Measurements from ENCODE around the gene NRIP3.
"Not testable (repeated sequence)": the region's sequence is repeated elsewhere in the genome, so short reads cannot be mapped to it uniquely, and the experiment has no call there.

Gene NRIP3

DNA sequence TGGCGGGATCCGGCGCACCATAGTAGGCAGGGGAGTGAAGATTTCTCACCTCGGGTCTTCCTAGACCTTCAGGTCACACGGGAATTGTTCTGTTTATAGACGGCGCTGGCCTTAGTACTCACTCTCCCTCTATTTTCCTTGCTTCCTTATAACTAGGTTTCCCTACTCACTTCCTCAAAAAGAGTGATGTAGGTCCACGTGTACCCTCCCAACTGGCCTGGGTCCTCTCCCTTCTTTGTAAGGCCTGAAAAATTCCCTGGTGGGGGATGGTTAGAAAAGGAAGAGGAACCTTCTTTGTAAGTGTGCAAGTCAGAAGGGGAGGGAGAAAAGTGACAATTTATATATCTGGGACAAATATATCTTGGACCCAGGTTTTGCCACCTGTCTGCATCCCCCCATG is 36.6 kb downstream of the NRIP3 start:
- no peak for DNase-seq

GRCh38 chr11:8964324-8965320 is 39.2 kb downstream of the NRIP3 start, which contains the start of gene TMEM9B:
Gene TMEM9B, minus strand, starts transcription at chr11:8964442. Its CDS starts 129 bp downstream, at chr11:8964313.
- no peak for DNase-seq

DNA sequence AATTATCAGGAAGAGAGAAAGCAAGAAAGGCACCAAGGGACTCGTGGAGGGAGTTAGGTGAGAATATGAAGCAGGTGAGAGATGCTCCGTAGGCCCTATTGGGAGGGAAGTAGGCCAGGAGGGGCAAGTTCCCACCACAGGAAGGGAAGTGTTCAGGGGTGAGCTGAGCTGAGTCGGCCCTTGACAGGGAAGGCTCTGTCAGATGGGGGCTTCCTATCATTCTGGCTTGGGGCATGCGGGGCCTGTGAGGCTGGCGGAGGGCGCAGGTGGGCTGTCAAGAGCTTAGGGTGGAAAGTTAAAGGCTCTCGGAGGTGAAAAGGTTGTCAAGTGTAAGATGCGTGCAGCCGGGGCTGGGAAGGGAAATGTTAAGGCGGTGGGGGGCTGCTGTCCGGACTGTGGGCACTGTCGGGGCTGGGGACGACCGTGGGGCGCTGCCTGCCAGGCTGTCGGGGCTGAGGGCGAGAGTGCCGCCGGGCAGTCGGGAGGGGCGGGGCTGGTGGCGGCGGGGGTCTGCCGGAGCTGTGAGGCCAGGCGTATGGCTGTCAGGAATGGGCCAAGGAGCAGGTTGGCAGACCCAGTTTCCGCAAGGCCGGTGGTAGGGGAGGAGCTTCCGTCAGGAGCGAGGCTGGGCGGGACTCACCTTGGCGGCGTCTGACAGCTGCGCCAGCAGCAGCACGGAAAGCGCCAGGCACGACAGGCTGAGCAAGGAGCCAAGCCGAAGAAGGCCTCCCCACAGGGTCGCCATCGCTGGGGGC is 40.1 kb downstream of the NRIP3 start:
- DNase-seq = peak; percentile 20

DNA sequence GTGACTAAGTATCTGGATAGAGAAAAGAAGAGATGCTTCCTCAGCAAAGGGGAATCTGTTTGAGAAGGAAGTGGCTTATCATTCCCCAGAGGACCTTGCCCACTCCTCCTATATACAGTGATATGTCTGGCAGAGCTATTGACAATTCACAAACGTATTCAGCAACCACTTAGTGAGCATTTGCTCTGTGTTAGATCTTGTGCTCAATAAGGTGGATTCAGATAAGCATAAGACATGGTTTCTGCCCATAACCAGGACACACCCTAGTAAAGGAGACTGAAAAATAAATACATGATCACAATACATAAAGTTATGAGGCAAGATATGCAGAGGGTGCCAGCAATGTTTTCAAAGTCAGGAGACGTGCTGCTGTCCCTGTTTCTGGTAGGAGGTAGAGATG is 41.0 kb downstream of the NRIP3 start:
- no peak for DNase-seq

DNA sequence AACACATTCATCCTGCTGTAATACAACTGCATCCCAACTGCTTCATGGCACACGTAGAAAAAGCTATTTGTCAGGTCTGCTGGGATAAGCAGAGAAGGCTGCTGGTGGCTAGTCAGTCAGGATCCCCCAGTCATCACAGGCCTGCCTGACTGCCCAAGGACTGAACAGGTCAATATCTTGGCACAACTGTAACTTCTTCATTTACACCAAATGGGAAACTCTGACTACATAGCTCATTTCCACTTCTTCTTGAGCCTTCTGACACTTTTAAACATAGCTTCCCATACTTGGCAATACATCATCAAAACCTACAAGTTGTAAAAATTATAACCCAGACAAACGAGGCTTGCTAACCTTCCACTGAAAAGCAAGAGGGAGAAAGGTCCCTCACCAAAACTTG is 42.4 kb downstream of the NRIP3 start:
- no peak for DNase-seq

DNA sequence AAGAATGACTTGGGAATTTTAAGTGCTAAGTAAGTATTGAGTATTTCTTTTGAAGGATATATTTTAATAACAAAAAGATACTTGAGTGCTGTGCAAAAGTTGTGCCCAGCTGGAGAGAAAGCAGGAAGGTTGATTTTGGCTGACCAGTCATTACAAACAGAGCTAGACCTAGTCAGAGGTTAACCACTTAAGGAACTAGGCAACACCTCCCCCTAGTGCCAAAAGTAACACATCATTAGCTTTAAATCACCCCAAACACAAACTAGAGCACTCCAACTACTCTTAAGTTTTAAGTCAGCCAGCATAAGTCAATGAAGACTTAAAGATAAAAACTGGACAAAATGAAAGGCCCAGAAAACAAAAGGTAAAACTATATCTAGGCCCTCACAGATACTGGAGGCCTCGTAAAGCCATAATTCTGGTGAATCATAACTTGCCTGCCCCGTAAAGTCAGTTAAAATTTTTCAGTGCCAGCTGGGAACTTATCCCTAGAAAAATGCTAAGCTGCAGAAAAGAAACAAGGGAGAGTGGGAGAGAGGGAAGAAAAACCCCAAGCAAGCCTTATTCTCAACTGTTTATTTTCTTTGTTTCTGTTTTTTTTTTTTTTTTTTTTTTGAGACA is 44.1 kb downstream of the NRIP3 start:
- DNase-seq = no peak

GRCh38 chr11:8956860-8957259 is 46.9 kb downstream of the NRIP3 start:
- DNase-seq = no peak

DNA sequence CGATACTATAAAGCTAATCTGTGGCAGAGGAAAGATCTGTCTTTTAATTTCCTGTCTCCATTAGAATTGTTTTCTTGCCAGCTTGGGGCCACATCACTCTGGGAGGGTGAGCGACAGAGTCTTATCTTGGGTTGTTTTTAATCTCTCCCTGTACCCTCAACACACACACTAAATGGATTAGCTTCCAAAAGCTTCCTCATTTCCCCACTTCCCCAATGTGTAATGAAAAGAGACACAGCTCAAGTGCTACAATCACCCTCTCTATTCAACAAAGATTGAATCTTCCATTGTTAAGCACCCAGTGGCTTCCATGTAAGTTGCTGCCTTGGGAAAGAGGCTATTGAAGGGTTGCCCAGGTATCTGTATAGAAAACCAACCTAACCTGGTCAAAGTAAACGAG is 54.9 kb downstream of the NRIP3 start:
- DNase-seq = no peak

GRCh38 chr11:8947230-8947943 is 56.4 kb downstream of the NRIP3 start:
- DNase-seq = no peak

GRCh38 chr11:8942518-8943066 is 61.2 kb downstream of the NRIP3 start, which contains the start of gene ASCL3:
Gene ASCL3, minus strand, starts transcription at chr11:8943016. Its CDS starts 4,855 bp downstream, at chr11:8938161.
- DNase-seq = no peak

DNA sequence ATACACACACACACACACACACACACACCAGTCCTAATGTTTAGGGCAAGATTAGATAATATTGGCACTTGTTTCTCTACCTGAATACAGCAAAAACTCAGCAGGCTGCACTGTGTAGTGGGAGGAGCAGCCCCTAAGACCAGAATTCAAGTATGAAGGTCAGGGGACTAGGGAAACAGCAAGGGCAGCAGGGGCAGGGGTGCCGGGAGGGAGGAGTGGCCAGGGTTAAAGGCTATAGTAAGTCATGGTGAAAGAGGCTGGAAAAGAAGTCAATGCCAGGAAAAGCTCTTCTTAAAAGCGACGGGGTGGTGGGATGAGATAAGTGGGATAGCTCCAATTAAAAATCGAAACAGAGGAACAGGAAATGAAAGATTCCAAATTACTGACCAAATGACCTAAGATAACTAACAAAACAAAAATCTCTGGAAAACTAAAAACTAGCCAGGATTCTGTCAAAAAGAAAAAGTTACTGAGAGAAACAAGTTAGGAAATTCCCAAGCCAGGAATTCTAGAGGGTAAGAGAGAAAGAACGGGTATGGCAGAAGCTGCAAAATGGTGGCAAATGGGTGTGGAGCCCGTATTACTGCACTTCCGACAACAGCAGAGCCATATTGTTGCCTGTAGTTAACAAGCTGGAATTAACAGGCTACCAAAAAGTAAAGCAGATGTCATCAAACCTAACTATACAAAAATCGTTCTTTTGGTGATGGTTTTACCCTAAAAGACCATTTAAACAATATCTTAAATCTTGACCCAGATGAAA is 62.3 kb downstream of the NRIP3 start:
- no peak for DNase-seq

DNA sequence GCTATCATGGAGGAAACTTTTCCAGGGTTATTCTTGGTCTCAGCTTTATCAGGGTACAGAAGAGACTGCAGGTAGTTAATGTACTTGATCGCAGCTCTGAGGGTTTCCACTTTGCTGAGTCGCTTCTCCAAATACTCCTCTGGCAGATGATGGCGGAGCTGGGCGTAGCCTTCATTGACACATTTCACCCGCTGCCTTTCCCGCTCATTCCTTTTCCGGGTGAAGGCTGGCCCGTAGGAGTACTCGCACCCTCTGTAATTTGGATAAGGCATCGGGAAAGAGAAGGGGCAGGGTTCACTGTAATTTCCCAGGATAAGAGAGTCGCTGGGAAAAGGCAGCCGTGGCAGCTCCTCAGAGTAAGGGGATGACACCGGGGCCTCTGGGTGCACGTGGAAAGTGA is 66.1 kb downstream of the NRIP3 start:
- DNase-seq = no peak

DNA sequence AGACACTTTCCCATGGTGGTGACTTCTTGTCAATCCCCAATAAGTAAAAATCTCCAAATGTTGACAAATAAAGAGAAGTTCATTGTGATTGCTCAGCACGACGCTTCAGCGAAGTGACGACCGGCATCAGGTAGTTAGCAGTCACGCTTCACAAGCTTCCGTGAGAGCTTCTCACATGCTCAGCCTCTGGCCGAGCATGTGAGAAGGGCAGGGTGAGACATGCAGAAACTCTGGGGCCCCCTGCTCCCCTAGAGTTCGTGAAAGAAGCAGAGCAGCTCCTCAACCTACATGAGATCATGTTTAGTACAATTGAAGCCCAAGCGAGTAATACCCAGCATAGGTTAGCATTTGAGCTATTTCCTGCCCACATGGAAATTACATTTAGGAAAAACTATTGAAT is 66.6 kb downstream of the NRIP3 start:
- DNase-seq = no peak

DNA sequence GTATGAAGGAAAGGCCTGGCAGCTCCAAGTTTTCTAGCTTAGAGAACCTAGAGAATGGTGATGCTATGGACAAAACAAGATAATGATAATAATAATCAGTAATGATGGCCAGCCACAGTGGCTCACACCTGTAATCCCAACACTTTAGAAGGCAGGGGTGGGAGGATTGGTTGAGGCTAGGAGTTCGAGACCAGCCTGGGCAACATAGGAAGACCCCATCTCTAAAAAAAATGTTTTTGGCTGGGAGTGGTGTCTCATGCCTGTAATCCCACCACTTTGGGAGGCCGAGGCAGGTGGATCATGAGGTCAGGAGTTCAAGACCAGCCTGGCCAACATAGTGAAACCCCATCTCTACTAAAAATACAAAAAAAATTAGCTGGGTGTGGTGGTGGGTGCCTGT is 68.0 kb downstream of the NRIP3 start:
- not testable (repeated sequence) for DNase-seq

DNA sequence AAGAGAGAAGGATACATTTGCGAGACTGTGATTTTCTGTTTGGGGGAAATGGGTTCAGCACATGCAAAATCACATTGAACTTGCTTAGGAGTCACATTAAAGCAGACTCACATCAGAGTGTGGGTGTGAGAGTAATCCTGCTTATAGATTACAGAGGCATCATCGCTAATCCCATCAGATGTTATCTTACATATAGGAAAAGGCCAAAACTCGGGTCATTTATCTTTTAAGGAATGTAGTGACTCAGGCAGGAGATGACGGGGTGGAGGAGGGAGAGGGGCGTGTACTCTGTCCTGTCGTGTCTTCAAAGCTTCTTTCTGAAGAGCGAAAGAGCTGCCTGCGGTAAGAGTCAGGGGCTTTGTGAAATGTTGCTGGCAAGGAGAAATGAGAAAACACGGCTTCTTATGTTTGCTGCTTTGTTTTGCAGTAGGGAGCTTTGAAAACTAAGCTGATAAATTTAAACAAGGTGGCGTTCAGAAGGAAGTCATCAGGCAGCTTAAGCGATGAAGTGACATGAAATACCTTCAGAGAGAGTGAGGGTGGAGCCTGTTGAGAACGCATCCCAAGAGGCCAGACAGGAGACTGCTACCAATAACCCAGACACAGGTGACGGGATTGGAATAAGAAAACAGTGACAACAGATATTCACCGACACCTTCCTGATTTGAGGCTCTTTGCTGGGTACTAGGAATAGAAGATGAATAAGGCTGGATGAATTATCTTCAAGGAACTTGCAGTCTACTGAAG is 68.9 kb downstream of the NRIP3 start:
- DNase-seq = no peak

GRCh38 chr11:8933931-8934330 is 69.9 kb downstream of the NRIP3 start:
- no peak for DNase-seq

DNA sequence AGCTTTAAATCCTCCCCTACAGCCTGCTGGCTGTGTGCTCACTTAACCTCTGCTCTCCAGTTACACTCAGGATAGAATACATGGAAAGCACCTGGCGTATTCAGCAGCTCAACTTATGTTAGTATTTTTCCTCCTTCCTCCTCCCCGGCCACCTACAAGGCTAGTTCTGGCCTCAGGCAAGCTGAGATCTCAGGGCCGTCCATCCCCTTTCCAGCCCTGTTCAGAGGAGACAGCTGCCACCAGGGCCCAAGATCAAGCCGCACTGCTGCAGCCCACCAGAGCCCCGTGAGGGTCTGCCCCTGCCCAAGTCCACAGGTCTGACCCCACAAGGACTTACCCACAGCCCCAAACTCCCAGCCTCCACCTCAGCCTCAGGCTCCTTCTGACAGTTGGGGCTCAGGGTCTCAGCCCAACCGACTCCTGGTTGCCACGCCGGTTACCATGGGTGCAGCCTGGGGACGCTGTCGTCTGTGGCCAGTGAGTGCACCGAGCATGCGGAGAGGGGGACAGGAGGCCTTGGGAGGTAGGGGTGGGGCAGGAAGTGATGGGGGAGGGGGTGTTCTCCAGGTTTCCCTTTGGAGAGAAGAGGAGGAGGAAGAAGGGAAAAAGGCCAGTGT is 71.1 kb downstream of the NRIP3 start, which contains the start of gene C11orf16:
TSS of gene C11orf16 (minus strand) at position 384 of the 617 bp plus-strand sequence. CDS start 639 bp downstream, outside the sequence.
- DNase-seq = no peak
